Hepatocyte (in vitro differentiated cells): ENCODE results near the gene PRIMA1. TPM values are rescaled to one million over a fixed set of nuclear protein-coding genes. Genes with fewer than 3 reads are reported as not detected.

Experiments used
- DNase-seq: peaks from one replicate; pipeline ENCODE4 v3.0.0-alpha.2; 2016; ENCODE audit warnings: low spot score
- H2AFZ ChIP-seq: fragments of 200-600 bp; sonication (generic); 2 replicates; pipeline ENCODE4 v1.6.0; 2016; ENCODE audit warnings: antibody characterized with exemption, mild to moderate bottlenecking
- H3K27ac ChIP-seq: fragments of 200-600 bp; sonication (generic); 2 replicates; pipeline ENCODE4 v1.5.1; 2016; ENCODE audit warnings: mild to moderate bottlenecking
- H3K27me3 ChIP-seq: fragments of 200-600 bp; sonication (generic); 2 replicates; pipeline ENCODE4 v1.6.1; 2016
- H3K36me3 ChIP-seq: fragments of 200-600 bp; sonication (generic); replicated peaks from 2 replicates; pipeline ENCODE4 v1.5.1; 2016; ENCODE audit warnings: low read depth; ENCODE audit not compliant: insufficient read depth
- H3K4me1 ChIP-seq: fragments of 200-600 bp; sonication (generic); 2 replicates; pipeline ENCODE4 v1.5.1; 2016; ENCODE audit warnings: mild to moderate bottlenecking, moderate library complexity; ENCODE audit not compliant: insufficient read depth
- H3K4me2 ChIP-seq: fragments of 200-600 bp; sonication (generic); 2 replicates; pipeline ENCODE4 v1.6.0; 2016
- H3K4me3 ChIP-seq: fragments of 200-600 bp; sonication (generic); 2 replicates; pipeline ENCODE4 v1.5.1; 2016; ENCODE audit warnings: mild to moderate bottlenecking
- H3K79me2 ChIP-seq: fragments of 200-600 bp; sonication (generic); 2 replicates; pipeline ENCODE4 v1.6.0; 2017; ENCODE audit warnings: mild to moderate bottlenecking
- H3K9me2 ChIP-seq: fragments of 200-600 bp; sonication (generic); replicated peaks from 2 replicates; pipeline ENCODE4 v1.6.0; 2017; ENCODE audit warnings: mild to moderate bottlenecking; ENCODE audit not compliant: insufficient read depth
- H3K9me3 ChIP-seq: fragments of 200-600 bp; sonication (generic); 2 replicates; pipeline ENCODE4 v1.5.1; 2016; ENCODE audit warnings: low read depth, mild to moderate bottlenecking
- H4K20me1 ChIP-seq: fragments of 200-600 bp; sonication (generic); 2 replicates; pipeline ENCODE4 v1.6.0; 2016; ENCODE audit warnings: mild to moderate bottlenecking; ENCODE audit not compliant: insufficient read depth, poor library complexity, severe bottlenecking
- EZH2 ChIP-seq: fragments of 200-600 bp; sonication (generic); IDR thresholded peaks from 2 replicates; pipeline ENCODE4 v1.6.1; 2016; ENCODE audit warnings: antibody characterized with exemption, mild to moderate bottlenecking, borderline replicate concordance
- EZH2phosphoT487 ChIP-seq: fragments of 200-600 bp; sonication (generic); IDR thresholded peaks from one replicate; pipeline ENCODE4 v1.6.1; 2018; ENCODE audit warnings: antibody characterized with exemption, mild to moderate bottlenecking, low read depth, moderate library complexity; ENCODE audit not compliant: unreplicated experiment, severe bottlenecking
- WGBS: methylation state at CpG from one replicate; pipeline ENCODE4 v1.1.6; 2016; ENCODE audit warnings: low lambda C conversion rate; ENCODE audit errors: missing lambda C conversion rate; 5-methylcytosine and 5-hydroxymethylcytosine counted together
- polyA plus RNA-seq: library from polyadenylated mRNA; unstranded; fragments of >200 nt; fragmentation: Nextera tagmentation; extraction: Ambion mirVana; gene quantifications from 2 replicates; pipeline ENCODE4 v1.2.1, GENCODE V29; 2016
- total RNA-seq: library from RNA; depleted of rRNA; stranded (reverse); fragments of >200 nt; gene quantifications from 2 replicates; pipeline ENCODE4 v1.2.3, GENCODE V29; 2014
- TF ChIP-seq, protein P1 (sequence below): fragments of 200-600 bp; sonication (generic); IDR thresholded peaks from 2 replicates; pipeline ENCODE4 v1.5.1; 2016; ENCODE audit warnings: antibody characterized with exemption, mild to moderate bottlenecking; ENCODE audit not compliant: poor library complexity

Gene PRIMA1
- total and polyA plus RNA-seq, 2 experiments from 2014 or later, result 1.5 to 1.9 TPM

DNA sequence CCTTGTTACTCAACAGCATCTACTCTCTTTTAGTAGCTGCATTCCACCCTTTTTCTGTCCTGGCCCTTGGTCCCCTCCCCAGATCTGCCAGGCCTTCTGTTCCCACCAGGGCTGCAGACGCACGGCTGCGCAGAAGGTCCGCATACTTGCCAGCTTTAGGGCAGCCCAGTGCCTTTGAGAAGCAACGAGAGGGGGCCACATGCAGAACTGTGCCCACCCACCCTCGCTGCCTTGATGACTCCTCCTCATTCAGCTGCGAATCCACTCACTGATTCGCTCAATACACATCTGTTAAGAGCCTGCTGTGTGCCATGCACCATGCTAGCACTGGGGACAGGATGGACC, 39.2 kb downstream of the PRIMA1 start:
- no peaks in the 10 kb centered on the region for H3K9me3 ChIP-seq
- H4K20me1 ChIP-seq, result no peaks in the 10 kb centered on the region
- H3K4me3 ChIP-seq, result no peak overlapping the region
- 95% methylated on average over 8 of the region's 8 CpGs for WGBS
- no peaks in the 10 kb centered on the region for H3K27me3 ChIP-seq
- TF ChIP-seq EZH2phosphoT487, result no peak
- TF ChIP-seq EZH2, result no peak
- TF ChIP-seq, protein P1, sequence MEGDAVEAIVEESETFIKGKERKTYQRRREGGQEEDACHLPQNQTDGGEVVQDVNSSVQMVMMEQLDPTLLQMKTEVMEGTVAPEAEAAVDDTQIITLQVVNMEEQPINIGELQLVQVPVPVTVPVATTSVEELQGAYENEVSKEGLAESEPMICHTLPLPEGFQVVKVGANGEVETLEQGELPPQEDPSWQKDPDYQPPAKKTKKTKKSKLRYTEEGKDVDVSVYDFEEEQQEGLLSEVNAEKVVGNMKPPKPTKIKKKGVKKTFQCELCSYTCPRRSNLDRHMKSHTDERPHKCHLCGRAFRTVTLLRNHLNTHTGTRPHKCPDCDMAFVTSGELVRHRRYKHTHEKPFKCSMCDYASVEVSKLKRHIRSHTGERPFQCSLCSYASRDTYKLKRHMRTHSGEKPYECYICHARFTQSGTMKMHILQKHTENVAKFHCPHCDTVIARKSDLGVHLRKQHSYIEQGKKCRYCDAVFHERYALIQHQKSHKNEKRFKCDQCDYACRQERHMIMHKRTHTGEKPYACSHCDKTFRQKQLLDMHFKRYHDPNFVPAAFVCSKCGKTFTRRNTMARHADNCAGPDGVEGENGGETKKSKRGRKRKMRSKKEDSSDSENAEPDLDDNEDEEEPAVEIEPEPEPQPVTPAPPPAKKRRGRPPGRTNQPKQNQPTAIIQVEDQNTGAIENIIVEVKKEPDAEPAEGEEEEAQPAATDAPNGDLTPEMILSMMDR, result no peak
- H2AFZ ChIP-seq, result no peak overlapping the region
- DNase-seq, result no peak
- no peak overlapping the region for H3K27ac ChIP-seq
- H3K36me3 ChIP-seq, result no peaks in the 10 kb centered on the region
- H3K9me2 ChIP-seq, result no peaks in the 10 kb centered on the region
- no peak overlapping the region for H3K4me2 ChIP-seq
- no peaks in the 10 kb centered on the region for H3K79me2 ChIP-seq
- H3K4me1 ChIP-seq, result peaks cover 9% of the 10 kb centered on the region

DNA sequence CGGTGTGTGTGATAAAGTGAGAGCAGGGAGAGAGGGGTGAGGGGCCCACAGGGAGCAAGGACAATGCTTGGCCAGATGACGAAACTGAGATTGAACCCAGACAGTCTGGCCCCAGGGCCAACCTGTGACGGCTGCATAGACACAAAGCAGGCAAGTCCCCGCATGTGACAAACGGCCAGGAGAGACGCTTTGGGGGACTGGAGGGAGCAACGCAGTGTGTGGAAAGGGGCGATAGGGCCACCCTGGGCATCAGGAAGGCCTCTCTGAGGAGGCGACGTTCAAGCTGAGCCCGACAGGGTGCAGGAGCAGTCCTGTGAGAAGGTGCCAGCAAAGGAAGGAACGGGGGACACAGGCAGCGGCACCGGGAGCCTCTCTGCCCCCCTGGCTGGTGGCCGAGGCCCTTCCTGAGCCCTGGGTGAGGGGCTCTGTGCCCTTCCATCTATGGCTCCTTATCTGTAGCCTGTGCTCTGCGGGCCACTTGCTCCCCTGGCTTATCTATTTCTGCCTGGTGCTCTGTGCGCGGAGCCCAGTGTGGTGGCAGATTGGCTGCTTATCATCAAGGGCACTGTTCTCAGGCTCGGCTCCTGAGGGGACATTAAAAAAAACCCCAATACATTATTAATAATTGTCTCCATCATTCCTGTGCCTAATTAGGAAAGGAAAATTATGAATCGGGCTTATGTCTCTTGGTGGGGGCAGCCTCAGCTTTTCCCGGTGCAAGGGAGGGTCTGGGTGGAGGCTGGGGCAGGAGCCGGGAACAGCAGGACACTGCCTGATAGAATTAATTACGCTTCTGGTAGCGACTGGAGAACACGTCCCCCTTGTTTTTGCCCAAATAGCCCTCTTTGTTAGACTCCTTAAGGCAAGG, 39.8 kb downstream of the PRIMA1 start:
- Histone ChIP-seq H3K79me2 (no peaks in the 10 kb centered on the region), H3K27ac (no peak overlapping the region), H3K9me2 (no peaks in the 10 kb centered on the region), H3K4me3 (no peak overlapping the region), H3K9me3 (no peaks in the 10 kb centered on the region), H4K20me1 (no peaks in the 10 kb centered on the region), H3K4me2 (no peak overlapping the region), H3K36me3 (no peaks in the 10 kb centered on the region), H2AFZ (no peak overlapping the region), H3K4me1 (peaks cover 9% of the 10 kb centered on the region), H3K27me3 (no peaks in the 10 kb centered on the region)
- WGBS, result 61% methylated on average over 25 of the region's 25 CpGs
- no peak for DNase-seq
- TF ChIP-seq, protein P1, result no peak
- TF ChIP-seq EZH2, result no peak
- no peak for TF ChIP-seq EZH2phosphoT487

DNA sequence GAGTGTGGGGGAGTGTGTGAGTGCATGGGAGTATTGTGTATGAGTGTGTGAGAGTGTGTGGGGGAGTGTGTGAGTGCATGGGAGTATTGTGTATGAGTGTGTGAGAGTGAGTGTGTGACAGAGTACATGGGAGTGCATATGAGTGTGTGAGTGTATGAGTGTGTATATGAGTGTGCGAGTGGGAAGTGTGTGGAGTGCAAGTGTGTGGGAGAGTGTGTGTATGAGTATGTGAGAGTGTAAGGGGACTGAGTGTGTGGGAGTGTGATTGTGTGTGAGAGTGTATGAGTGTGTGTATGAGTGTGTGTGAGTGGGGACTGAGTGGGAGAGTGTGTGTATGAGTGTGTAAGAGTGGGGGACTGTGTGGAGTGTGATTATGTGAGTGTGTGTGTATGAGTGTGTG, 40.7 kb downstream of the PRIMA1 start:
- Histone ChIP-seq H3K36me3 (no peaks in the 10 kb centered on the region), H3K4me2 (no peak overlapping the region), H2AFZ (no peak overlapping the region), H3K27me3 (no peaks in the 10 kb centered on the region), H3K9me3 (no peaks in the 10 kb centered on the region), H3K27ac (no peak overlapping the region), H3K9me2 (no peaks in the 10 kb centered on the region), H4K20me1 (no peaks in the 10 kb centered on the region), H3K4me1 (peaks cover 7% of the 10 kb centered on the region), H3K4me3 (no peak overlapping the region), H3K79me2 (no peaks in the 10 kb centered on the region)
- TF ChIP-seq, protein P1, result no peak
- no peak for TF ChIP-seq EZH2phosphoT487
- no peak for TF ChIP-seq EZH2
- DNase-seq, result no peak
- WGBS, result 100% methylated on average over 1 of the region's 1 CpG
